ENCODE data around the gene PIEZO2.

DNA sequence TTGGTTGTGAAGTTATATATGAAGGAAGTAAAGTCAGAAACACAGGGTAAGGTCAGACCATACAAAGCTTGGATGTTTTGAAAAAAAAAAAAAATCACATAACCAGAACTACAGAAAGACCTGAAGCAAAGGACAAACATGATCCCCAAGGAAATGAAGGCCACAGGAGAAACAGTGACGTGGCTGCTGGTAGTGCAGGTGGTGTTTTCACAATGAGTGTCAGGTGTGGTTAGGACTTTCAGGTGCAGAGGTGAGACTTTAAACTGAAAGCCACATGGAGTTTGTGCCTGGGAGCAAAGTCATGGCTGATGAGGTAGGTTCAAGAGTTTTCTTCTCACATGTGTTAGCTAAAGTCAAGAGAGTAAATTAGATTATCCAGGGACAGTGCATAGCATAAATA lies 270.7 kb downstream of the PIEZO2 start:
- TF ChIP-seq, protein P1, sequence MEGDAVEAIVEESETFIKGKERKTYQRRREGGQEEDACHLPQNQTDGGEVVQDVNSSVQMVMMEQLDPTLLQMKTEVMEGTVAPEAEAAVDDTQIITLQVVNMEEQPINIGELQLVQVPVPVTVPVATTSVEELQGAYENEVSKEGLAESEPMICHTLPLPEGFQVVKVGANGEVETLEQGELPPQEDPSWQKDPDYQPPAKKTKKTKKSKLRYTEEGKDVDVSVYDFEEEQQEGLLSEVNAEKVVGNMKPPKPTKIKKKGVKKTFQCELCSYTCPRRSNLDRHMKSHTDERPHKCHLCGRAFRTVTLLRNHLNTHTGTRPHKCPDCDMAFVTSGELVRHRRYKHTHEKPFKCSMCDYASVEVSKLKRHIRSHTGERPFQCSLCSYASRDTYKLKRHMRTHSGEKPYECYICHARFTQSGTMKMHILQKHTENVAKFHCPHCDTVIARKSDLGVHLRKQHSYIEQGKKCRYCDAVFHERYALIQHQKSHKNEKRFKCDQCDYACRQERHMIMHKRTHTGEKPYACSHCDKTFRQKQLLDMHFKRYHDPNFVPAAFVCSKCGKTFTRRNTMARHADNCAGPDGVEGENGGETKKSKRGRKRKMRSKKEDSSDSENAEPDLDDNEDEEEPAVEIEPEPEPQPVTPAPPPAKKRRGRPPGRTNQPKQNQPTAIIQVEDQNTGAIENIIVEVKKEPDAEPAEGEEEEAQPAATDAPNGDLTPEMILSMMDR (IDR thresholded peaks at IDR 0.05; ENCODE audit: insufficient read depth, low read depth, low read length): no peak
- no peak for TF ChIP-seq EZH2 (IDR thresholded peaks at IDR 0.05; ENCODE audit: insufficient read depth, low read length)
